IMR-90 (cell line): ENCODE results near the gene LIMS2.

Experiments
- BHLHE40 ChIP-seq: fragments of 150-350 bp; IDR thresholded peaks from 2 replicates; pipeline ENCODE4 v1.6.1; 2016; ENCODE audit warnings: mild to moderate bottlenecking, low read depth, low read length
- CEBPB ChIP-seq: IDR thresholded peaks from 2 replicates; pipeline ENCODE4 v1.6.1; 2012; ENCODE audit warnings: low read depth, low read length, improper control_type of control experiment
- CHD1 ChIP-seq: IDR thresholded peaks from 2 replicates; pipeline ENCODE4 v1.6.1; 2012; ENCODE audit warnings: low read depth, low read length, improper control_type of control experiment
- FOS ChIP-seq: fragments of 150-350 bp; IDR thresholded peaks from 2 replicates; pipeline ENCODE4 v1.6.1; 2016; ENCODE audit warnings: low read depth, low read length
- MAZ ChIP-seq: IDR thresholded peaks from 2 replicates; pipeline ENCODE4 v1.6.1; 2012; ENCODE audit warnings: low read depth, mild to moderate bottlenecking, low read length, improper control_type of control experiment, moderate library complexity, borderline replicate concordance
- MXI1 ChIP-seq: IDR thresholded peaks from 2 replicates; pipeline ENCODE4 v1.6.1; 2012; ENCODE audit warnings: low read depth, mild to moderate bottlenecking, low read length, moderate library complexity, borderline replicate concordance
- POLR2A ChIP-seq: IDR thresholded peaks from 2 replicates; pipeline ENCODE4 v1.6.1; 2012; ENCODE audit warnings: mild to moderate bottlenecking, low read depth, low read length
- RAD21 ChIP-seq: IDR thresholded peaks from 2 replicates; pipeline ENCODE4 v1.6.1; 2012; ENCODE audit warnings: low read length, improper control_type of control experiment
- RCOR1 ChIP-seq: IDR thresholded peaks from 2 replicates; pipeline ENCODE4 v1.6.1; 2012; ENCODE audit warnings: mild to moderate bottlenecking, low read length, improper control_type of control experiment; ENCODE audit not compliant: insufficient replicate concordance
- RFX5 ChIP-seq: IDR thresholded peaks from 2 replicates; pipeline ENCODE4 v1.8.0; 2012; ENCODE audit warnings: low read depth, mild to moderate bottlenecking, low read length, moderate library complexity
- TF ChIP-seq, protein P1 (sequence below): conservative IDR thresholded peaks from 2 replicates; pipeline ENCODE4 v1.5.1; 2012; ENCODE audit warnings: mild to moderate bottlenecking, low read depth, low read length, improper control_type of control experiment
- TF ChIP-seq, protein P2 (sequence below): fragments of 150-350 bp; IDR thresholded peaks from 2 replicates; pipeline ENCODE4 v1.6.1; 2017; ENCODE audit warnings: mild to moderate bottlenecking, antibody characterized with exemption, low read length, low read depth
- TF ChIP-seq, protein P3 (sequence below): fragments of 150-350 bp; IDR thresholded peaks from 2 replicates; pipeline ENCODE4 v1.6.1; 2016; ENCODE audit warnings: low read depth, mild to moderate bottlenecking, low read length, moderate library complexity, borderline replicate concordance

DNA sequence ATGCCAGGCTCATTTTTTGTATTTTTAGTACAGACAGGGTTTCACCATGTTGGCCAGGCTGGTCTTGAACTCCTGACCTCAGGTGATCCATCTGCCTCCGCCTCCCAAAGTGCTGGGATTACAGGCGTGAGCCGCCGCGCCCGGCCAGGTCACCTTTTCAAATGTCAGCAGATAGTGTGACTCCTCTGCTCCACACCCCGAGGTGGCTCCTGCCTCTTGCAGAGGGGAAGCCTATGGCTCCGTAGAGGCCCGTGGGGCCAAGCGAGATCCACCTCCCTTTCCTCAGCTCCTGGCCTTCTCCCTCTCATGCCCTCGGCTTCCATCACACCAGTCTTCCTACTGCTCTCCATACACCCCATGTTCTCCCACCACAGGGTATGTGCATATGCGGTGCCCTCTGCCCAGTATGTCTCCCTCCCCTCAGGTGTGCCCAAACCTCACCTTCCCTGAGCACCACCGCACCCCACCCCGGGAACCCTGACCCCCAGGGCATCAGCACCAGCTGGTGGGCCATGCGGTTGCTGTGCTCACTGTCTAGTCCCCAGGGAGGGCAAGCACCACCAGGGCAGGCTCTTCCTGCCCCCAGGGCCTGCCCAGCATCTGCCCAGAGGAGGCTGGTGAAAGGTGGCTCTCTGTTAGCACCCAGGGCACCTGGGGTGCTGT is 18.6 kb downstream of the LIMS2 start:
- TF ChIP-seq, protein P1, sequence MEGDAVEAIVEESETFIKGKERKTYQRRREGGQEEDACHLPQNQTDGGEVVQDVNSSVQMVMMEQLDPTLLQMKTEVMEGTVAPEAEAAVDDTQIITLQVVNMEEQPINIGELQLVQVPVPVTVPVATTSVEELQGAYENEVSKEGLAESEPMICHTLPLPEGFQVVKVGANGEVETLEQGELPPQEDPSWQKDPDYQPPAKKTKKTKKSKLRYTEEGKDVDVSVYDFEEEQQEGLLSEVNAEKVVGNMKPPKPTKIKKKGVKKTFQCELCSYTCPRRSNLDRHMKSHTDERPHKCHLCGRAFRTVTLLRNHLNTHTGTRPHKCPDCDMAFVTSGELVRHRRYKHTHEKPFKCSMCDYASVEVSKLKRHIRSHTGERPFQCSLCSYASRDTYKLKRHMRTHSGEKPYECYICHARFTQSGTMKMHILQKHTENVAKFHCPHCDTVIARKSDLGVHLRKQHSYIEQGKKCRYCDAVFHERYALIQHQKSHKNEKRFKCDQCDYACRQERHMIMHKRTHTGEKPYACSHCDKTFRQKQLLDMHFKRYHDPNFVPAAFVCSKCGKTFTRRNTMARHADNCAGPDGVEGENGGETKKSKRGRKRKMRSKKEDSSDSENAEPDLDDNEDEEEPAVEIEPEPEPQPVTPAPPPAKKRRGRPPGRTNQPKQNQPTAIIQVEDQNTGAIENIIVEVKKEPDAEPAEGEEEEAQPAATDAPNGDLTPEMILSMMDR = no peak
- TF ChIP-seq CEBPB = no peak
- TF ChIP-seq MXI1 = no peak
- TF ChIP-seq RAD21 = no peak
- no peak for TF ChIP-seq RCOR1
- TF ChIP-seq POLR2A = no peak
- TF ChIP-seq, protein P2, sequence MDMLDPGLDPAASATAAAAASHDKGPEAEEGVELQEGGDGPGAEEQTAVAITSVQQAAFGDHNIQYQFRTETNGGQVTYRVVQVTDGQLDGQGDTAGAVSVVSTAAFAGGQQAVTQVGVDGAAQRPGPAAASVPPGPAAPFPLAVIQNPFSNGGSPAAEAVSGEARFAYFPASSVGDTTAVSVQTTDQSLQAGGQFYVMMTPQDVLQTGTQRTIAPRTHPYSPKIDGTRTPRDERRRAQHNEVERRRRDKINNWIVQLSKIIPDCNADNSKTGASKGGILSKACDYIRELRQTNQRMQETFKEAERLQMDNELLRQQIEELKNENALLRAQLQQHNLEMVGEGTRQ = no peak
- TF ChIP-seq, protein P3, sequence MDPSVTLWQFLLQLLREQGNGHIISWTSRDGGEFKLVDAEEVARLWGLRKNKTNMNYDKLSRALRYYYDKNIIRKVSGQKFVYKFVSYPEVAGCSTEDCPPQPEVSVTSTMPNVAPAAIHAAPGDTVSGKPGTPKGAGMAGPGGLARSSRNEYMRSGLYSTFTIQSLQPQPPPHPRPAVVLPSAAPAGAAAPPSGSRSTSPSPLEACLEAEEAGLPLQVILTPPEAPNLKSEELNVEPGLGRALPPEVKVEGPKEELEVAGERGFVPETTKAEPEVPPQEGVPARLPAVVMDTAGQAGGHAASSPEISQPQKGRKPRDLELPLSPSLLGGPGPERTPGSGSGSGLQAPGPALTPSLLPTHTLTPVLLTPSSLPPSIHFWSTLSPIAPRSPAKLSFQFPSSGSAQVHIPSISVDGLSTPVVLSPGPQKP = no peak
- no peak for TF ChIP-seq FOS
- no peak for TF ChIP-seq CHD1
- TF ChIP-seq BHLHE40 = no peak
- TF ChIP-seq RFX5 = no peak
- TF ChIP-seq MAZ = no peak
